ENCODE measurements around the gene PFN1. TPM values are rescaled to one million over a fixed set of nuclear protein-coding genes. Genes with fewer than 3 reads are reported as not detected.
A peak's percentile ranks its signal among the peaks of the same experiment; 100 is the strongest.

PFN1 gene
- total and polyA plus RNA-seq, 8 donors, result 218 to 789 (median 594) TPM

DNA sequence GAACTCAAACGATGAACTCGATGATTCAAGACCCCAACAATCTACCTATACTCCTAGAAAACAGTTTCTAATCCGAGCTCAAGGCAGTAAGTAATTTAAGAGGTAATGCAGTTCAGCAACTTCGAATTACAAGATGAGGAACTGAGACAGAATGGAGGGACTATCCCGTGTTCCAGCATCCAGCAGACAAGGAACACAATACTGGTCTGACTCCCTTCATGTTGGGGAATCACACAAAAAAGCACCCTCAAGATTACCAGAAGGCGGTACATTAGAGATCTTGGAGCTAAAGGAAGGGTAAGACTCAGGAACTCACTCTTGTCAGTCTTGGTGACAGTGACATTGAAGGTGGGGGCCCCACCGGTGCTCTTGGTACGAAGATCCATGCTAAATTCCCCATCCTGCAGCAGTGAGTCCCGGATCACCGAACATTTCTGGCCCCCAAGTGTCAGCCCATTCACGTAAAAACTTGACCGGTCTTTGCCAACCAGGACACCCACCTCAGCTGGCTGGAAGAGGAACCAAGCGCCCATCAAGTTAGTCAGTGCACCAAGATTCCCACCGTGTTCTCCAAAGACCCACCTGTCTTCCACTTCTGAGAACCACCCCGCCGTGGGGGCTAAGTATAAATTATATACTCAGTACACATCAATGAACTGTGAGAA, 1.9 kb downstream of the PFN1 start:
- intact Hi-C loops (cut with DNase I; ENCODE audit: low total_unique reads), result no loop called here
- Histone ChIP-seq H3K27me3 (no peaks in the 10 kb centered on the region), H3K4me3 (peak overlapping the region; percentile 82 to 100 (median 100)), H3K27ac (peak overlapping the region; percentile 72 to 100 (median 97)), H3K36me3 (peaks cover 41 to 51% (median 50%) of the 10 kb centered on the region in 4 donors), H3K9me3 (no peaks in the 10 kb centered on the region), H3K4me1 (peaks cover 52 to 79% (median 75%) of the 10 kb centered on the region in 4 donors)
- 12 to 19% (median 18%) methylated on average over 16 of the region's 16 CpGs for WGBS, 5 donors
- DNase-seq, result no peak
- TF ChIP-seq POLR2AphosphoS5 (IDR thresholded peaks at IDR 0.05) (no peak), POLR2A (IDR thresholded peaks at IDR 0.05) (no peak), EP300 (IDR thresholded peaks at IDR 0.05) (no peak)
- TF ChIP-seq, protein P1, sequence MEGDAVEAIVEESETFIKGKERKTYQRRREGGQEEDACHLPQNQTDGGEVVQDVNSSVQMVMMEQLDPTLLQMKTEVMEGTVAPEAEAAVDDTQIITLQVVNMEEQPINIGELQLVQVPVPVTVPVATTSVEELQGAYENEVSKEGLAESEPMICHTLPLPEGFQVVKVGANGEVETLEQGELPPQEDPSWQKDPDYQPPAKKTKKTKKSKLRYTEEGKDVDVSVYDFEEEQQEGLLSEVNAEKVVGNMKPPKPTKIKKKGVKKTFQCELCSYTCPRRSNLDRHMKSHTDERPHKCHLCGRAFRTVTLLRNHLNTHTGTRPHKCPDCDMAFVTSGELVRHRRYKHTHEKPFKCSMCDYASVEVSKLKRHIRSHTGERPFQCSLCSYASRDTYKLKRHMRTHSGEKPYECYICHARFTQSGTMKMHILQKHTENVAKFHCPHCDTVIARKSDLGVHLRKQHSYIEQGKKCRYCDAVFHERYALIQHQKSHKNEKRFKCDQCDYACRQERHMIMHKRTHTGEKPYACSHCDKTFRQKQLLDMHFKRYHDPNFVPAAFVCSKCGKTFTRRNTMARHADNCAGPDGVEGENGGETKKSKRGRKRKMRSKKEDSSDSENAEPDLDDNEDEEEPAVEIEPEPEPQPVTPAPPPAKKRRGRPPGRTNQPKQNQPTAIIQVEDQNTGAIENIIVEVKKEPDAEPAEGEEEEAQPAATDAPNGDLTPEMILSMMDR (IDR thresholded peaks at IDR 0.05), result no peak

DNA sequence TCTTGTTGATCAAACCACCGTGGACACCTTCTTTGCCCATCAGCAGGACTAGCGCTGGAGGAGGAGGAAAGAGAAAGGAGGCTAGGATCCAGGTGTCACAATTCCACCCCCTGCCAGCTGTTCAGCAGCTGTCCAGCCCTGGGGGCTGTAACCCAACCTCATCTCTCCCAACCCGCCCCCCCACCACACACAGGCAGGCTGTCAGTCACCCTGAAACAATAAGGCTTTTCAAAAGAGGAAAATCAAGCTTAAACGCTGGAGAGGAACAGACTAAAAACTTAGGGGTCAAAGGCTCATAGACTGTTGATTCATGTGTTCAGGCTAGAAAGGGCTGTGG, 2.4 kb downstream of the PFN1 start:
- H3K36me3 ChIP-seq, result peaks cover 41 to 51% (median 50%) of the 10 kb centered on the region in 4 donors
- 12 to 22% (median 17%) methylated on average over 3 to 4 of the region's 4 CpGs for WGBS, 5 donors
- no peaks in the 10 kb centered on the region for H3K27me3 ChIP-seq
- peak overlapping the region; percentile 72 to 100 (median 97) for H3K27ac ChIP-seq
- H3K4me1 ChIP-seq, result peaks cover 57 to 79% (median 76%) of the 10 kb centered on the region in 4 donors
- no peak for DNase-seq
- intact Hi-C loops (cut with DNase I; ENCODE audit: low total_unique reads), result no loop called here
- no peaks in the 10 kb centered on the region for H3K9me3 ChIP-seq
- TF ChIP-seq, protein P1 (IDR thresholded peaks at IDR 0.05), result no peak
- TF ChIP-seq POLR2AphosphoS5 (IDR thresholded peaks at IDR 0.05) (no peak), POLR2A (IDR thresholded peaks at IDR 0.05) (no peak), EP300 (IDR thresholded peaks at IDR 0.05) (no peak)
- peak overlapping the region; percentile 82 to 100 (median 100) for H3K4me3 ChIP-seq

DNA sequence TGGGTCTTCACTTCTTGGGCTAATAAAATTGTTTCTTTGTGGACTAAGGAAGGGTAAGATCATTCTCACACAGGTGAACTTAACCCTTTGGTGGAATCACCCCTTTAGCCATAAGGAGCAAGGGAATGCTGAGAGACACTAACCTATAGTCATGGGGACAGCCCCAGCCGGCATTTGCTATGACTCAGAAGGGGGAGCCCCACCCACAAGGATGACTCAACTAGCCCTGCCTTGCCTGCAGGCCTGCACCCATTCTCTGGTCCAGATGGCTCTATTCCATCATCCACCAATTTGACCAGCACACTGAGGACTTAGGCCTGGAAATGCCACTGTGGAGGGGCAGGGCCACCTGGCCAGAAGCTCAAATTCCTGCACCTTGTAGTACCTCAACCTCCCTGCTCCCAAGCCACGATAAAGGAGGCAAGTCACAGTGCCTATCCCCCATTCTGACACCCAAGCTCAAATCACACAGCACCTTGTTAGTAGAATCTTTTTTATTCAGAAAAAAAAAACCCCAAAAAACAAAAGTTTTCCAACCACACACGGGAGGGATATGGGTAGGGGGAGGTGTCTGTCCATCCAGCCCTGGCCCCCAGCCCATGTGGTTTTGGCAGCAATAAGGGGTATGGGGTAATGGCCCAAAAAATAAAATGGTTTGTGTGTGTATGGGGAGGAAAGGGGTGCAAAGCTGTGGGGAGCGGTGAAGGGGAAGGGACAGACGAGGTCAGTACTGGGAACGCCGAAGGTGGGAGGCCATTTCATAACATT, 3.0 kb downstream of the PFN1 start:
- Histone ChIP-seq H3K27ac (peak overlapping the region; percentile 72 to 100 (median 97)), H3K27me3 (no peaks in the 10 kb centered on the region), H3K36me3 (peaks cover 41 to 51% (median 50%) of the 10 kb centered on the region in 4 donors), H3K4me1 (peaks cover 53 to 78% (median 73%) of the 10 kb centered on the region in 4 donors), H3K9me3 (no peaks in the 10 kb centered on the region), H3K4me3 (peak overlapping the region in 3 of 4 donors; percentile 82 to 100 (median 100))
- DNase-seq, result peak; percentile 79 to 80
- intact Hi-C loops (cut with DNase I; ENCODE audit: low total_unique reads), result no loop called here
- TF ChIP-seq, protein P1 (IDR thresholded peaks at IDR 0.05), result no peak
- TF ChIP-seq POLR2A (IDR thresholded peaks at IDR 0.05), result no peak
- peak in 2 of 3 donors; percentile 58 to 87 for TF ChIP-seq POLR2AphosphoS5 (IDR thresholded peaks at IDR 0.05)
- TF ChIP-seq EP300 (IDR thresholded peaks at IDR 0.05), result no peak
- WGBS, 5 donors, result 19 to 45% (median 29%) methylated on average over 7 of the region's 7 CpGs

DNA sequence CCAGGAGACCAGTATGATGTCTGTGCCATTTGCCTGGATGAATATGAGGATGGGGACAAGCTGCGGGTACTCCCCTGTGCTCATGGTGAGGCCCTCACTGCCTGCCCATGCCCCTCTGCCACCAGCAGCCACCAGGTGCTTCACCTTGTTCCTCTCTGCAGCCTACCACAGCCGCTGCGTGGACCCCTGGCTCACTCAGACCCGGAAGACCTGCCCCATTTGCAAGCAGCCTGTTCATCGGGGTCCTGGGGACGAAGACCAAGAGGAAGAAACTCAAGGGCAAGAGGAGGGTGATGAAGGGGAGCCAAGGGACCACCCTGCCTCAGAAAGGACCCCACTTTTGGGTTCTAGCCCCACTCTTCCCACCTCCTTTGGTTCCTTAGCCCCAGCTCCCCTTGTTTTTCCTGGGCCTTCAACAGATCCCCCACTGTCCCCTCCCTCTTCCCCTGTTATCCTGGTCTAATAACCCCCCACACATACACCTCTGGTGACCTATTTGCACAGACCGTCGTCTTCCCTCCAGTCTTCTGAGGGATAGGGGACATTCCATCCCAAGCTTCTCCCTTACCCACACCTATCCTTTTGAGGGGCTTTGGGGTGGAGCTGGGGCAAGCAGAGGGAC, 3.7 kb downstream of the PFN1 start:
- 49 to 57% (median 50%) methylated on average over 8 of the region's 8 CpGs for WGBS, 5 donors
- no peak for TF ChIP-seq POLR2AphosphoS5 (IDR thresholded peaks at IDR 0.05)
- TF ChIP-seq POLR2A (IDR thresholded peaks at IDR 0.05), result no peak
- TF ChIP-seq, protein P1 (IDR thresholded peaks at IDR 0.05), result no peak
- H3K4me3 ChIP-seq, result peak overlapping the region in 3 of 4 donors; percentile 1 to 100 (median 100)
- no peaks in the 10 kb centered on the region for H3K9me3 ChIP-seq
- peaks cover 47 to 71% (median 68%) of the 10 kb centered on the region in 4 donors for H3K4me1 ChIP-seq
- H3K27me3 ChIP-seq, result no peaks in the 10 kb centered on the region
- intact Hi-C loops (cut with DNase I; ENCODE audit: low total_unique reads), result no loop called here
- peak overlapping the region; percentile 72 to 100 (median 97) for H3K27ac ChIP-seq
- DNase-seq, result no peak
- H3K36me3 ChIP-seq, result peaks cover 41 to 51% (median 50%) of the 10 kb centered on the region in 4 donors
